SH-SY5Y (cell line): ENCODE results near the gene CYP2U1.

Experiments
- GATA2 ChIP-seq: IDR thresholded peaks from 2 replicates; pipeline ENCODE4 v1.6.1; 2011; ENCODE audit warnings: mild to moderate bottlenecking, low read depth, low read length
- GATA3 ChIP-seq: IDR thresholded peaks from 2 replicates; pipeline ENCODE4 v1.6.1; 2011; ENCODE audit warnings: low read depth, mild to moderate bottlenecking, low read length, moderate library complexity

The CYP2U1 gene

GRCh38 chr4:107951551-107951950, 20.2 kb downstream of the CYP2U1 start:
- TF ChIP-seq GATA2 (no peak), GATA3 (no peak)

- TF ChIP-seq GATA3 (no peak), GATA2 (no peak)
These were observed 24.7 kb downstream of the CYP2U1 start for GRCh38 chr4:107956011-107956410.

GRCh38 chr4:107966903-107967302, 35.6 kb downstream of the CYP2U1 start:
- TF ChIP-seq GATA3, result no peak
- TF ChIP-seq GATA2, result no peak

GRCh38 chr4:107970063-107970798, 38.9 kb downstream of the CYP2U1 start:
- no peak for TF ChIP-seq GATA2
- TF ChIP-seq GATA3, result no peak

- TF ChIP-seq GATA3 (no peak), GATA2 (no peak)
These were observed 41.3 kb downstream of the CYP2U1 start for GRCh38 chr4:107972605-107973004.

- no peak for TF ChIP-seq GATA3
These were observed 43.2 kb downstream of the CYP2U1 start for GRCh38 chr4:107974523-107974922.

GRCh38 chr4:107977482-107977881, 46.1 kb downstream of the CYP2U1 start:
- TF ChIP-seq GATA2, result no peak
- no peak for TF ChIP-seq GATA3

GRCh38 chr4:107977966-107978705, 46.8 kb downstream of the CYP2U1 start:
- TF ChIP-seq GATA3, result no peak
- no peak for TF ChIP-seq GATA2

- TF ChIP-seq GATA2, result no peak
- TF ChIP-seq GATA3, result no peak
These were observed 47.5 kb downstream of the CYP2U1 start for GRCh38 chr4:107978716-107979451.

GRCh38 chr4:107987916-107988762, 56.8 kb downstream of the CYP2U1 start:
- no peak for TF ChIP-seq GATA3
- no peak for TF ChIP-seq GATA2

GRCh38 chr4:107988763-107989035, 57.4 kb downstream of the CYP2U1 start:
- TF ChIP-seq GATA3 (no peak), GATA2 (no peak)

GRCh38 chr4:107989162-107989536, 57.8 kb downstream of the CYP2U1 start:
- TF ChIP-seq GATA2 (no peak), GATA3 (no peak)

- TF ChIP-seq GATA3 (no peak), GATA2 (peak; percentile 6; the same call in 1 of the 2 replicates)
These were observed 58.4 kb downstream of the CYP2U1 start, which contains the start of gene HADH for GRCh38 chr4:107989537-107990386. Gene HADH, plus strand, starts transcription at chr4:107989889. Its CDS starts 44 bp downstream, at chr4:107989933.
